ENCODE results near the gene ECM2.

- TF ChIP-seq CTCF (IDR thresholded peaks at IDR 0.05; ENCODE audit: control extremely low read depth in 1 of 3, insufficient read depth in 1 of 3, low read depth in 1 of 3, low read length in 3 of 3): no peak
- TF ChIP-seq TAF1 (IDR thresholded peaks at IDR 0.05; ENCODE audit: low read depth, low read length): no peak
- no peak for TF ChIP-seq CREB1 (IDR thresholded peaks at IDR 0.05)
These were observed 21.2 kb downstream of the ECM2 start for GRCh38 chr9:92514635-92515034.
